ENCODE results near the gene ROCK2.

- TF ChIP-seq CTCF (IDR thresholded peaks at IDR 0.05) (no peak), POLR2A (IDR thresholded peaks at IDR 0.05) (no peak)
Measured at GRCh38 chr2:11376071-11376470, 31.6 kb upstream of the ROCK2 start.

All from Peyer's patch (tissue), 4 donors.